Lower lobe of right lung (tissue), 2 donors: ENCODE measurements around the gene NDUFC2. TPM values are rescaled to one million over a fixed set of nuclear protein-coding genes. Genes with fewer than 3 reads are reported as not detected.

ENCODE experiments used
- ATAC-seq, 2 donors: fragments of 200-7000 bp; cut with Tn5 transposase; one replicate each; pipeline ENCODE4 v1.9.1; 2020 to 2022; ENCODE audit warnings: mild to moderate bottlenecking in 2 of 2, moderate library complexity in 2 of 2
- DNase-seq: peaks from one replicate; pipeline ENCODE4 v3.0.0-alpha.2; 2020
- H3K27ac ChIP-seq: fragments of 200-600 bp; one replicate; pipeline ENCODE4 v1.8.0; 2022
- H3K27me3 ChIP-seq: fragments of 200-600 bp; one replicate; pipeline ENCODE4 v1.8.0; 2022; ENCODE audit warnings: low read depth
- H3K36me3 ChIP-seq: fragments of 200-600 bp; one replicate; pipeline ENCODE4 v1.8.0; 2022; ENCODE audit warnings: mild to moderate bottlenecking
- H3K4me1 ChIP-seq: fragments of 200-600 bp; one replicate; pipeline ENCODE4 v1.8.0; 2022
- H3K4me3 ChIP-seq: fragments of 200-600 bp; one replicate; pipeline ENCODE4 v1.8.0; 2022; ENCODE audit warnings: mild to moderate bottlenecking
- H3K9me3 ChIP-seq: fragments of 200-600 bp; one replicate; pipeline ENCODE4 v1.8.0; 2022
- intact Hi-C: fragments of 100-400 bp; cut with DNase I; formaldehyde crosslinking; loops from one replicate; pipeline ENCODE4 v1.11.0; 2022
- long read RNA-seq: library from polyadenylated mRNA; unstranded; transcript quantifications from one replicate; pipeline ENCODE4 v2.0.0, GENCODE V29; 2021
- total RNA-seq: library from RNA; stranded (reverse); fragmentation: NEBNext Ultra II Directional; extraction: Animal tissue kit (Norgen Biotek cat#: 25700); gene quantifications from one replicate; pipeline ENCODE4 v1.2.1, GENCODE V29; 2021
- TF ChIP-seq, protein P1 (sequence below): fragments of 200-600 bp; IDR thresholded peaks from one replicate; pipeline ENCODE4 v1.8.0; 2022; ENCODE audit warnings: antibody characterized with exemption, mild to moderate bottlenecking
- donor health status: DM: no; HTN: yes; CAD: no; lungs with severe emphysema.

The NDUFC2 gene
- total RNA-seq = 130 TPM
- long read RNA-seq, transcript NDUFC2-201 (3 exons, 2,518 nt) = major isoform, 102 of 106 reads
- long read RNA-seq, partial matches to known transcripts = 0 of 106 reads
- long read RNA-seq, other reads (novel, unspliced or antisense) = 3 of 106 reads

DNA sequence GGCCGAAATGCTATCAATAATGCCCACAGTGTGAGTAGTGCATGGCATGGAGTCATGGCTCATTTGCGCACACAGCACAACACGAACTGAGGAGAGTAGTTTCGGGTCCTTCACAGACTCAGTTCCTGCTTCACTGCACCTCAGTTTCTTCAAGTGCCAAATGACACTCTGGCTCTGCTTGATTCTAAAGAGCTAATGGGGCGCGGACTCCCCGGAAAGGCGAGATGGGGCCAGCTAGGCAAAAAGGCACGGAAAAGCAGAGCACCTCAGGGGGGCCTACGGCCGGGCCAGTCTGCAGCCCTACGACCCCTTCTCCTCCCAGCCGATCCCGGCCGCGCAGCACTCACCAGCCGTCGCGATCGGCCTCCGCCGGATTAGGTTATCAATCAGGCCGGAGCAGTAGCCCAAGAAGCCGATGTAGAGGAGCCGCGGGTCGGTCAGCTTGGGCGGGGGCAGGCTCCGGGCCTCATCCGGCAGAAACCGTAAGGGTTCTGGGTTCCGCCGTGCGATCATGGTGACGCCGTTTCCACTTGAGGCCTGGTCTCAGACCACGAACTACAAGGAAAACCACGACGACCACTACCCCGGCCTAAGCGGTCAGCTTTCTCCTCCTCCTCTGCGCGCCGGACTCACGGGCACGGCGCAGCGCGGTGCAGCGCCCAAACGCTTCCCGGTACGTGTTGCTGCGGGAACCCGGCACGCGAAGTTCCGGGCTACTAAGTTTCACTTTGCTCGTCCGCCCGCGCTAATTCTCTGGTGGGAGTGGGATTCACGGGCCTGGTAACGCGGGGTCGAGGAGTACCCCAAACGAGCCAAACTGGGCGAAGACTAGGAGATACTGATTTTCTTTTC is at the start of gene NDUFC2:
TSS of gene NDUFC2 (minus strand) at position 631 of the 852 bp plus-strand sequence. CDS start at position 513, 118 bp downstream.
- Histone ChIP-seq H3K9me3 (no peaks in the 10 kb centered on the region), H3K4me3 (peak within 1 kb of the TSS; percentile 96), H3K27me3 (no peaks in the 10 kb centered on the region), H3K4me1 (peaks cover 51% of the 10 kb centered on the region), H3K36me3 (no peaks in the 10 kb centered on the region), H3K27ac (peak within 1 kb of the TSS; percentile 88)
- DNase-seq = peak; percentile 89
- ATAC-seq = peak; percentile 96
- intact Hi-C loops = no loop called here
- TF ChIP-seq, protein P1, sequence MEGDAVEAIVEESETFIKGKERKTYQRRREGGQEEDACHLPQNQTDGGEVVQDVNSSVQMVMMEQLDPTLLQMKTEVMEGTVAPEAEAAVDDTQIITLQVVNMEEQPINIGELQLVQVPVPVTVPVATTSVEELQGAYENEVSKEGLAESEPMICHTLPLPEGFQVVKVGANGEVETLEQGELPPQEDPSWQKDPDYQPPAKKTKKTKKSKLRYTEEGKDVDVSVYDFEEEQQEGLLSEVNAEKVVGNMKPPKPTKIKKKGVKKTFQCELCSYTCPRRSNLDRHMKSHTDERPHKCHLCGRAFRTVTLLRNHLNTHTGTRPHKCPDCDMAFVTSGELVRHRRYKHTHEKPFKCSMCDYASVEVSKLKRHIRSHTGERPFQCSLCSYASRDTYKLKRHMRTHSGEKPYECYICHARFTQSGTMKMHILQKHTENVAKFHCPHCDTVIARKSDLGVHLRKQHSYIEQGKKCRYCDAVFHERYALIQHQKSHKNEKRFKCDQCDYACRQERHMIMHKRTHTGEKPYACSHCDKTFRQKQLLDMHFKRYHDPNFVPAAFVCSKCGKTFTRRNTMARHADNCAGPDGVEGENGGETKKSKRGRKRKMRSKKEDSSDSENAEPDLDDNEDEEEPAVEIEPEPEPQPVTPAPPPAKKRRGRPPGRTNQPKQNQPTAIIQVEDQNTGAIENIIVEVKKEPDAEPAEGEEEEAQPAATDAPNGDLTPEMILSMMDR = no peak

GRCh38 chr11:78127403-78127802 is 47.7 kb upstream of the NDUFC2 start:
- DNase-seq = no peak
- intact Hi-C loops = no loop called here
- no peak for ATAC-seq
- Histone ChIP-seq H3K36me3 (peaks cover 16% of the 10 kb centered on the region), H3K4me1 (no peaks in the 10 kb centered on the region), H3K27ac (no peak overlapping the region), H3K27me3 (no peaks in the 10 kb centered on the region), H3K4me3 (no peak overlapping the region), H3K9me3 (no peaks in the 10 kb centered on the region)
- TF ChIP-seq, protein P1 = no peak

DNA sequence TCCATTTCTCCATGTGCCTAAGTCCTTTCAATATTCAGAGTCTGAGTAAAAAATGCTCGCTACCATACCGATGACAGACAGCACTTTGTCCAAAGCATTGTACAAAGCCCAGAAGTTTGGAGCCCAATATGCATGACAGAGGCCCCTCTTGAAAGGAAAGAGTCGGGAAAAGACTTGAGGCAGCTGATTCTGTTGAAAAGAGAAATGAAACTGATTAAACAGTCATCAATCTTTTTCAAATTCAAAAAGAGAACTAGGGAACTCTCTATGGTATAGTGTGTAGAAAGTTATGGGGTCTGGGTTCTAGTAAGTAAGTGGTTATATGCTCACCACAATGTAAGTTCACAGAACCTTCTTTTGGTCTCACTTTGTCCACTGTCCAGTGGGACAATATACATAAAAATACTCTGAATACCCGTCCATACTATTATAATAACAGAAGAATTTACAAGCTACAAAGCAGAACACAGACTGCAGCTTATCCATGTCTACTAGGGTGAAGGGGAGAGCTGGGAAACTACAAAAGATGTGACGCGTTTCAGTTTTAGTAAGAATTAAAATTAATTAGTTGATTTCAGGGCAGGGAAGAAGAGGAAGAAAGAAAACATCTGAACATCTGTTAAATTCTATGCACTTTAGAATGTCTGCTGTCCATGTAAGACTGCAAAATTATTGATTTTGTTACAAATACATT is 33.1 kb upstream of the NDUFC2 start:
- intact Hi-C loops = no loop called here
- Histone ChIP-seq H3K4me3 (no peak overlapping the region), H3K36me3 (peaks cover 48% of the 10 kb centered on the region), H3K27ac (no peak overlapping the region), H3K4me1 (no peaks in the 10 kb centered on the region), H3K9me3 (no peaks in the 10 kb centered on the region), H3K27me3 (no peaks in the 10 kb centered on the region)
- ATAC-seq (no peak), DNase-seq (no peak)
- TF ChIP-seq, protein P1 = no peak

DNA sequence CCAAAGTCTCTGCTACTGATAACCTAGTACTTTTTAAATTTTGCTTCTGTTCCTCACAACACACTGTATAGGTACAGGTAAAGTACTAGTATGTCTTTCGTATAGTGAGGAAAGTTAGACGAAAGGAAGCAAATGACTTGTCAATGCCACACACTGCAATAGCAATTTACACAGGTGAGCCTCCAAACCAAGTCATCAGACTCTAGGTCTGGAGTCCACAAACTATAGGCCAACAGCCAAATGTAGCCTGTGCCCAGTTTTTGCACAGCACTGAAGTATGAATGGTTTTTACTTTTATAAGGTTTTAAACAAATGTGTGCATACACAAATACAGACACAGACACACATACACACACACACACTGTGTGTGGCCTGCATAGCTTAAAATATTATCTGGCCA is 31.6 kb upstream of the NDUFC2 start:
- intact Hi-C loops = no loop called here
- H3K4me1 ChIP-seq = no peaks in the 10 kb centered on the region
- ATAC-seq (no peak), DNase-seq (no peak)
- no peak overlapping the region for H3K27ac ChIP-seq
- no peaks in the 10 kb centered on the region for H3K27me3 ChIP-seq
- H3K9me3 ChIP-seq = no peaks in the 10 kb centered on the region
- TF ChIP-seq, protein P1 = no peak
- peaks cover 48% of the 10 kb centered on the region for H3K36me3 ChIP-seq
- no peak overlapping the region for H3K4me3 ChIP-seq

- Histone ChIP-seq H3K4me1 (no peaks in the 10 kb centered on the region), H3K9me3 (no peaks in the 10 kb centered on the region), H3K4me3 (no peak overlapping the region), H3K36me3 (peaks cover 48% of the 10 kb centered on the region), H3K27me3 (no peaks in the 10 kb centered on the region), H3K27ac (no peak overlapping the region)
- ATAC-seq (no peak), DNase-seq (no peak)
- intact Hi-C loops = no loop called here
- TF ChIP-seq, protein P1 = no peak
Observed at GRCh38 chr11:78110830-78111229, 31.2 kb upstream of the NDUFC2 start.
